GM23338 (cell line): ENCODE results near the gene MGLL.

ENCODE experiments used
- CREB1 ChIP-seq: fragments of 250-450 bp; sonication (Bioruptor Pico); IDR thresholded peaks from 2 replicates; pipeline ENCODE4 v1.5.0; 2020; ENCODE audit warnings: low read depth, mild to moderate bottlenecking, moderate library complexity
- EZH2 ChIP-seq: fragments of 200-600 bp; sonication (generic); IDR thresholded peaks from one replicate; pipeline ENCODE4 v1.8.0; 2017; ENCODE audit warnings: antibody characterized with exemption, mild to moderate bottlenecking, low read depth; ENCODE audit not compliant: unreplicated experiment
- EZH2phosphoT487 ChIP-seq: fragments of 200-600 bp; sonication (generic); IDR thresholded peaks from one replicate; pipeline ENCODE4 v1.8.1; 2018; ENCODE audit warnings: antibody characterized with exemption; ENCODE audit not compliant: unreplicated experiment
- JUNB ChIP-seq: IDR thresholded peaks from one replicate; pipeline ENCODE4 v1.6.1; 2016; ENCODE audit warnings: antibody characterized with exemption; ENCODE audit not compliant: unreplicated experiment
- NANOG ChIP-seq: IDR thresholded peaks from 2 replicates; pipeline ENCODE4 v1.6.1; 2016; ENCODE audit warnings: antibody characterized with exemption, borderline replicate concordance
- POLR2AphosphoS5 ChIP-seq: IDR thresholded peaks from 2 replicates; pipeline ENCODE4 v1.6.1; 2016; ENCODE audit warnings: antibody characterized with exemption, low read depth
- STAT1 ChIP-seq: IDR thresholded peaks from one replicate; pipeline ENCODE4 v1.6.1; 2016; ENCODE audit warnings: antibody characterized with exemption; ENCODE audit not compliant: unreplicated experiment
- ZNF114 ChIP-seq: fragments of 250-450 bp; sonication (Bioruptor Pico); IDR thresholded peaks from 2 replicates; pipeline ENCODE4 v1.5.0; 2020; ENCODE audit warnings: mild to moderate bottlenecking, moderate library complexity
- ZNF331 ChIP-seq: fragments of 250-450 bp; sonication (Bioruptor Pico); IDR thresholded peaks from 2 replicates; pipeline ENCODE4 v1.5.0; 2020; ENCODE audit warnings: low read depth, mild to moderate bottlenecking, moderate library complexity
- TF ChIP-seq, protein P1 (sequence below): IDR thresholded peaks from one replicate; pipeline ENCODE4 v1.6.1; 2018; ENCODE audit warnings: antibody characterized with exemption; ENCODE audit not compliant: unreplicated experiment
- TF ChIP-seq, protein P2 (sequence below), 2 experiments: fragments of 200-600 bp in 1 of 2; sonication (generic) in 1 of 2; conservative IDR thresholded peaks; 2 replicates each; pipeline versions ENCODE4 v1.5.1 to v1.6.1; 2016 to 2017; ENCODE audit warnings: antibody characterized with exemption in 2 of 2, low read depth in 2 of 2, mild to moderate bottlenecking in 2 of 2, moderate library complexity in 1 of 2
- TF ChIP-seq, protein P3 (sequence below): fragments of 250-450 bp; sonication (Bioruptor Pico); IDR thresholded peaks from 2 replicates; pipeline ENCODE4 v1.5.0; 2020; ENCODE audit warnings: mild to moderate bottlenecking, moderate library complexity
- TF ChIP-seq, protein P4 (sequence below): IDR thresholded peaks from 2 replicates; pipeline ENCODE4 v1.6.1; 2016; ENCODE audit warnings: antibody characterized with exemption

DNA sequence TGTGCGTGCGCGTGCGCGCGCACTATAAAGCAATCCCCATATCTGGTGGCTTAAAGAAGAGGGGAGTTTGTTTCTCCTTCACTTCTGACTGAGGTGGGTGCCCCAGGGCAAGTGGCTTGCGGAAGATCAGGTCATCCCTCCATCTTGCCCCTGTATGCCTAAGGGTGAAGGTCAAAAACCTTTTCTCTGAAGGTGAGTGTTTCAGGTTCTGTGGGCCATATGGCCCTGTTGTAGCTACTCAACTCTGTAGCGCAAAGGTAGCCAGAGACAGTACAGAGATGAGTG lies 144.1 kb downstream of the MGLL start:
- TF ChIP-seq, protein P1, sequence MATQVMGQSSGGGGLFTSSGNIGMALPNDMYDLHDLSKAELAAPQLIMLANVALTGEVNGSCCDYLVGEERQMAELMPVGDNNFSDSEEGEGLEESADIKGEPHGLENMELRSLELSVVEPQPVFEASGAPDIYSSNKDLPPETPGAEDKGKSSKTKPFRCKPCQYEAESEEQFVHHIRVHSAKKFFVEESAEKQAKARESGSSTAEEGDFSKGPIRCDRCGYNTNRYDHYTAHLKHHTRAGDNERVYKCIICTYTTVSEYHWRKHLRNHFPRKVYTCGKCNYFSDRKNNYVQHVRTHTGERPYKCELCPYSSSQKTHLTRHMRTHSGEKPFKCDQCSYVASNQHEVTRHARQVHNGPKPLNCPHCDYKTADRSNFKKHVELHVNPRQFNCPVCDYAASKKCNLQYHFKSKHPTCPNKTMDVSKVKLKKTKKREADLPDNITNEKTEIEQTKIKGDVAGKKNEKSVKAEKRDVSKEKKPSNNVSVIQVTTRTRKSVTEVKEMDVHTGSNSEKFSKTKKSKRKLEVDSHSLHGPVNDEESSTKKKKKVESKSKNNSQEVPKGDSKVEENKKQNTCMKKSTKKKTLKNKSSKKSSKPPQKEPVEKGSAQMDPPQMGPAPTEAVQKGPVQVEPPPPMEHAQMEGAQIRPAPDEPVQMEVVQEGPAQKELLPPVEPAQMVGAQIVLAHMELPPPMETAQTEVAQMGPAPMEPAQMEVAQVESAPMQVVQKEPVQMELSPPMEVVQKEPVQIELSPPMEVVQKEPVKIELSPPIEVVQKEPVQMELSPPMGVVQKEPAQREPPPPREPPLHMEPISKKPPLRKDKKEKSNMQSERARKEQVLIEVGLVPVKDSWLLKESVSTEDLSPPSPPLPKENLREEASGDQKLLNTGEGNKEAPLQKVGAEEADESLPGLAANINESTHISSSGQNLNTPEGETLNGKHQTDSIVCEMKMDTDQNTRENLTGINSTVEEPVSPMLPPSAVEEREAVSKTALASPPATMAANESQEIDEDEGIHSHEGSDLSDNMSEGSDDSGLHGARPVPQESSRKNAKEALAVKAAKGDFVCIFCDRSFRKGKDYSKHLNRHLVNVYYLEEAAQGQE = no peak
- TF ChIP-seq, protein P2, sequence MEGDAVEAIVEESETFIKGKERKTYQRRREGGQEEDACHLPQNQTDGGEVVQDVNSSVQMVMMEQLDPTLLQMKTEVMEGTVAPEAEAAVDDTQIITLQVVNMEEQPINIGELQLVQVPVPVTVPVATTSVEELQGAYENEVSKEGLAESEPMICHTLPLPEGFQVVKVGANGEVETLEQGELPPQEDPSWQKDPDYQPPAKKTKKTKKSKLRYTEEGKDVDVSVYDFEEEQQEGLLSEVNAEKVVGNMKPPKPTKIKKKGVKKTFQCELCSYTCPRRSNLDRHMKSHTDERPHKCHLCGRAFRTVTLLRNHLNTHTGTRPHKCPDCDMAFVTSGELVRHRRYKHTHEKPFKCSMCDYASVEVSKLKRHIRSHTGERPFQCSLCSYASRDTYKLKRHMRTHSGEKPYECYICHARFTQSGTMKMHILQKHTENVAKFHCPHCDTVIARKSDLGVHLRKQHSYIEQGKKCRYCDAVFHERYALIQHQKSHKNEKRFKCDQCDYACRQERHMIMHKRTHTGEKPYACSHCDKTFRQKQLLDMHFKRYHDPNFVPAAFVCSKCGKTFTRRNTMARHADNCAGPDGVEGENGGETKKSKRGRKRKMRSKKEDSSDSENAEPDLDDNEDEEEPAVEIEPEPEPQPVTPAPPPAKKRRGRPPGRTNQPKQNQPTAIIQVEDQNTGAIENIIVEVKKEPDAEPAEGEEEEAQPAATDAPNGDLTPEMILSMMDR (conservative IDR thresholded peaks at IDR 0.05; ENCODE audit: low read depth in 2 of 2) = no peak
- TF ChIP-seq CREB1 (CRISPR knock-in tag) (no peak), STAT1 (no peak), POLR2AphosphoS5 (no peak), JUNB (no peak), EZH2 (no peak), ZNF114 (CRISPR knock-in tag) (no peak), ZNF331 (CRISPR knock-in tag) (no peak), EZH2phosphoT487 (no peak), NANOG (no peak)
- TF ChIP-seq, protein P3, sequence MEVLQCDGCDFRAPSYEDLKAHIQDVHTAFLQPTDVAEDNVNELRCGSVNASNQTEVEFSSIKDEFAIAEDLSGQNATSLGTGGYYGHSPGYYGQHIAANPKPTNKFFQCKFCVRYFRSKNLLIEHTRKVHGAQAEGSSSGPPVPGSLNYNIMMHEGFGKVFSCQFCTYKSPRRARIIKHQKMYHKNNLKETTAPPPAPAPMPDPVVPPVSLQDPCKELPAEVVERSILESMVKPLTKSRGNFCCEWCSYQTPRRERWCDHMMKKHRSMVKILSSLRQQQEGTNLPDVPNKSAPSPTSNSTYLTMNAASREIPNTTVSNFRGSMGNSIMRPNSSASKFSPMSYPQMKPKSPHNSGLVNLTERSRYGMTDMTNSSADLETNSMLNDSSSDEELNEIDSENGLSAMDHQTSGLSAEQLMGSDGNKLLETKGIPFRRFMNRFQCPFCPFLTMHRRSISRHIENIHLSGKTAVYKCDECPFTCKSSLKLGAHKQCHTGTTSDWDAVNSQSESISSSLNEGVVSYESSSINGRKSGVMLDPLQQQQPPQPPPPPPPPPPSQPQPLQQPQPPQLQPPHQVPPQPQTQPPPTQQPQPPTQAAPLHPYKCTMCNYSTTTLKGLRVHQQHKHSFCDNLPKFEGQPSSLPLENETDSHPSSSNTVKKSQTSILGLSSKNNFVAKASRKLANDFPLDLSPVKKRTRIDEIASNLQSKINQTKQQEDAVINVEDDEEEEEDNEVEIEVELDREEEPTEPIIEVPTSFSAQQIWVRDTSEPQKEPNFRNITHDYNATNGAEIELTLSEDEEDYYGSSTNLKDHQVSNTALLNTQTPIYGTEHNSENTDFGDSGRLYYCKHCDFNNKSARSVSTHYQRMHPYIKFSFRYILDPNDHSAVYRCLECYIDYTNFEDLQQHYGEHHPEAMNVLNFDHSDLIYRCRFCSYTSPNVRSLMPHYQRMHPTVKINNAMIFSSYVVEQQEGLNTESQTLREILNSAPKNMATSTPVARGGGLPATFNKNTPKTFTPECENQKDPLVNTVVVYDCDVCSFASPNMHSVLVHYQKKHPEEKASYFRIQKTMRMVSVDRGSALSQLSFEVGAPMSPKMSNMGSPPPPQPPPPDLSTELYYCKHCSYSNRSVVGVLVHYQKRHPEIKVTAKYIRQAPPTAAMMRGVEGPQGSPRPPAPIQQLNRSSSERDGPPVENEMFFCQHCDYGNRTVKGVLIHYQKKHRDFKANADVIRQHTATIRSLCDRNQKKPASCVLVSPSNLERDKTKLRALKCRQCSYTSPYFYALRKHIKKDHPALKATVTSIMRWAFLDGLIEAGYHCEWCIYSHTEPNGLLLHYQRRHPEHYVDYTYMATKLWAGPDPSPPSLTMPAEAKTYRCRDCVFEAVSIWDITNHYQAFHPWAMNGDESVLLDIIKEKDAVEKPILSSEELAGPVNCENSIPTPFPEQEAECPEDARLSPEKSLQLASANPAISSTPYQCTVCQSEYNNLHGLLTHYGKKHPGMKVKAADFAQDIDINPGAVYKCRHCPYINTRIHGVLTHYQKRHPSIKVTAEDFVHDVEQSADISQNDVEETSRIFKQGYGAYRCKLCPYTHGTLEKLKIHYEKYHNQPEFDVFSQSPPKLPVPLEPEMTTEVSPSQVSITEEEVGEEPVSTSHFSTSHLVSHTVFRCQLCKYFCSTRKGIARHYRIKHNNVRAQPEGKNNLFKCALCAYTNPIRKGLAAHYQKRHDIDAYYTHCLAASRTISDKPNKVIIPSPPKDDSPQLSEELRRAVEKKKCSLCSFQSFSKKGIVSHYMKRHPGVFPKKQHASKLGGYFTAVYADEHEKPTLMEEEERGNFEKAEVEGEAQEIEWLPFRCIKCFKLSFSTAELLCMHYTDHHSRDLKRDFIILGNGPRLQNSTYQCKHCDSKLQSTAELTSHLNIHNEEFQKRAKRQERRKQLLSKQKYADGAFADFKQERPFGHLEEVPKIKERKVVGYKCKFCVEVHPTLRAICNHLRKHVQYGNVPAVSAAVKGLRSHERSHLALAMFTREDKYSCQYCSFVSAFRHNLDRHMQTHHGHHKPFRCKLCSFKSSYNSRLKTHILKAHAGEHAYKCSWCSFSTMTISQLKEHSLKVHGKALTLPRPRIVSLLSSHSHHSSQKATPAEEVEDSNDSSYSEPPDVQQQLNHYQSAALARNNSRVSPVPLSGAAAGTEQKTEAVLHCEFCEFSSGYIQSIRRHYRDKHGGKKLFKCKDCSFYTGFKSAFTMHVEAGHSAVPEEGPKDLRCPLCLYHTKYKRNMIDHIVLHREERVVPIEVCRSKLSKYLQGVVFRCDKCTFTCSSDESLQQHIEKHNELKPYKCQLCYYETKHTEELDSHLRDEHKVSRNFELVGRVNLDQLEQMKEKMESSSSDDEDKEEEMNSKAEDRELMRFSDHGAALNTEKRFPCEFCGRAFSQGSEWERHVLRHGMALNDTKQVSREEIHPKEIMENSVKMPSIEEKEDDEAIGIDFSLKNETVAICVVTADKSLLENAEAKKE (CRISPR knock-in tag) = no peak
- TF ChIP-seq, protein P4, sequence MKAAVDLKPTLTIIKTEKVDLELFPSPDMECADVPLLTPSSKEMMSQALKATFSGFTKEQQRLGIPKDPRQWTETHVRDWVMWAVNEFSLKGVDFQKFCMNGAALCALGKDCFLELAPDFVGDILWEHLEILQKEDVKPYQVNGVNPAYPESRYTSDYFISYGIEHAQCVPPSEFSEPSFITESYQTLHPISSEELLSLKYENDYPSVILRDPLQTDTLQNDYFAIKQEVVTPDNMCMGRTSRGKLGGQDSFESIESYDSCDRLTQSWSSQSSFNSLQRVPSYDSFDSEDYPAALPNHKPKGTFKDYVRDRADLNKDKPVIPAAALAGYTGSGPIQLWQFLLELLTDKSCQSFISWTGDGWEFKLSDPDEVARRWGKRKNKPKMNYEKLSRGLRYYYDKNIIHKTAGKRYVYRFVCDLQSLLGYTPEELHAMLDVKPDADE = no peak
